Psoas muscle (tissue), 8 donors: ENCODE data around the gene PGS1. TPM values are rescaled to one million over a fixed set of nuclear protein-coding genes. Genes with fewer than 3 reads are reported as not detected.

Experiments used
- ATAC-seq, 4 donors: fragments of 200-7000 bp; cut with Tn5 transposase; one replicate each; pipeline ENCODE4 v1.9.1; 2020; ENCODE audit warnings: moderate library complexity in 3 of 4, mild to moderate bottlenecking in 2 of 4
- DNase-seq, 2 donors: peaks; one replicate each; pipeline ENCODE4 v3.0.0-alpha.2; 2020
- H3K27ac ChIP-seq: fragments of 200-600 bp; one replicate; pipeline ENCODE4 v1.8.0; 2022
- H3K27me3 ChIP-seq, 3 donors: fragments of 200-600 bp in 1 of 3; one replicate each; pipeline versions ENCODE4 v1.6.1 to v1.8.0; 2013 to 2022; ENCODE audit warnings: low read length in 2 of 3, mild to moderate bottlenecking in 2 of 3, moderate library complexity in 1 of 3; ENCODE audit not compliant: insufficient read depth in 3 of 3
- H3K36me3 ChIP-seq, 2 donors: fragments of 200-600 bp in 1 of 2; one replicate each; pipeline versions ENCODE4 v1.6.1 to v1.8.0; 2013 to 2022; ENCODE audit warnings: low read depth in 1 of 2, mild to moderate bottlenecking in 1 of 2, moderate library complexity in 1 of 2; ENCODE audit not compliant: insufficient read depth in 1 of 2
- H3K4me1 ChIP-seq: fragments of 200-600 bp; one replicate; pipeline ENCODE4 v1.8.0; 2022
- H3K4me3 ChIP-seq: fragments of 200-600 bp; one replicate; pipeline ENCODE4 v1.8.0; 2022; ENCODE audit warnings: mild to moderate bottlenecking
- H3K9me3 ChIP-seq: fragments of 200-600 bp; one replicate; pipeline ENCODE4 v1.8.0; 2022
- WGBS, 3 donors: extraction: QIAGEN DNeasy Blood & Tissue Kit; methylation state at CpG; one replicate each; pipeline versions ENCODE4 v1.1.6 to v1.1.7; 2013; 5-methylcytosine and 5-hydroxymethylcytosine counted together
- intact Hi-C, 2 donors: fragments of 100-400 bp; cut with DNase I; formaldehyde crosslinking; loops; one replicate each; pipeline versions ENCODE4 v1.11.0 to v1.14.2; 2022
- polyA plus RNA-seq, 3 donors: library from polyadenylated mRNA; stranded (reverse); fragments of 200-250 nt; gene quantifications; one replicate each; pipeline ENCODE4 v1.2.3, GENCODE V29; 2013
- total RNA-seq, 4 donors: library from RNA; stranded (reverse); fragmentation: NEBNext Ultra II Directional in 2 of 4; extraction: Animal tissue kit (Norgen Biotek cat#: 25700) in 2 of 4; gene quantifications; one replicate each; pipeline versions ENCODE4 v1.2.1 to v1.2.4, GENCODE V29; 2021 to 2023
- TF ChIP-seq, protein P1 (sequence below): fragments of 200-600 bp; IDR thresholded peaks from one replicate; pipeline ENCODE4 v1.8.0; 2022; ENCODE audit warnings: antibody characterized with exemption
- donor health status: healthy with polysubstance abuse.
- donor health status: DM: no; HTN: no; CAD: no; lungs with moderate emphysema.
- donor health status: Bipolar disorder and iron deficiency.
- donor health status: healthy.
- donor health status: DM: yes; HTN: yes; CAD: no.
- donor health status: DM: no; HTN: no; CAD: no.
- donor health status: DM: no; HTN: no; CAD: no.
- donor health status: DM: yes; HTN: yes; CAD: no.

PGS1 gene
- total and polyA plus RNA-seq, 7 donors = 10.2 to 24.2 (median 16.3) TPM

DNA sequence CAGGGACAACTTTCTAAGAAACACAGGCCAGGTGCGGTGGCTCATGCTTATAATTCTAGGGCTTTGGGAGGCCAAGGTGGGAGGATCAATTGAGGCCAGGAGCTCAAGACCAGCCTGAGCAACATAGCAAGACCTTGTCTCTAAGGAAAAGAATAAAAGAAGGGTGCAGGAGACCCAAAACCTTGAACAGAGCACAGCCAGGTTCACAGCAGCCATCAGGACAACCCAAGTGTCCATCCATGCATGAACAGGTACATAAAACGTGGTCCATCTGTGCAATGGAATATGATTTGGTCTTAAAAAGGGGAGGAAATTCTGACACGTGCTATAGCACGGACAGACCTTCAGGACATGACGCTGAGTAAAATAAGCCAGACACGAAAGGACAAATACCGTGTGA, 91.0 kb downstream of the PGS1 start:
- H3K4me3 ChIP-seq = no peak overlapping the region
- ATAC-seq = no peak
- no peaks in the 10 kb centered on the region for H3K4me1 ChIP-seq
- no peak for DNase-seq
- H3K27me3 ChIP-seq = peaks cover 0 to 15% (median 4%) of the 10 kb centered on the region in 3 donors
- no peak overlapping the region for H3K27ac ChIP-seq
- TF ChIP-seq, protein P1, sequence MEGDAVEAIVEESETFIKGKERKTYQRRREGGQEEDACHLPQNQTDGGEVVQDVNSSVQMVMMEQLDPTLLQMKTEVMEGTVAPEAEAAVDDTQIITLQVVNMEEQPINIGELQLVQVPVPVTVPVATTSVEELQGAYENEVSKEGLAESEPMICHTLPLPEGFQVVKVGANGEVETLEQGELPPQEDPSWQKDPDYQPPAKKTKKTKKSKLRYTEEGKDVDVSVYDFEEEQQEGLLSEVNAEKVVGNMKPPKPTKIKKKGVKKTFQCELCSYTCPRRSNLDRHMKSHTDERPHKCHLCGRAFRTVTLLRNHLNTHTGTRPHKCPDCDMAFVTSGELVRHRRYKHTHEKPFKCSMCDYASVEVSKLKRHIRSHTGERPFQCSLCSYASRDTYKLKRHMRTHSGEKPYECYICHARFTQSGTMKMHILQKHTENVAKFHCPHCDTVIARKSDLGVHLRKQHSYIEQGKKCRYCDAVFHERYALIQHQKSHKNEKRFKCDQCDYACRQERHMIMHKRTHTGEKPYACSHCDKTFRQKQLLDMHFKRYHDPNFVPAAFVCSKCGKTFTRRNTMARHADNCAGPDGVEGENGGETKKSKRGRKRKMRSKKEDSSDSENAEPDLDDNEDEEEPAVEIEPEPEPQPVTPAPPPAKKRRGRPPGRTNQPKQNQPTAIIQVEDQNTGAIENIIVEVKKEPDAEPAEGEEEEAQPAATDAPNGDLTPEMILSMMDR = no peak
- no peaks in the 10 kb centered on the region for H3K9me3 ChIP-seq
- intact Hi-C loops = no loop called here
- H3K36me3 ChIP-seq = no peaks in the 10 kb centered on the region
- 91 to 96% (median 92%) methylated on average over 7 of the region's 7 CpGs for WGBS, 3 donors

DNA sequence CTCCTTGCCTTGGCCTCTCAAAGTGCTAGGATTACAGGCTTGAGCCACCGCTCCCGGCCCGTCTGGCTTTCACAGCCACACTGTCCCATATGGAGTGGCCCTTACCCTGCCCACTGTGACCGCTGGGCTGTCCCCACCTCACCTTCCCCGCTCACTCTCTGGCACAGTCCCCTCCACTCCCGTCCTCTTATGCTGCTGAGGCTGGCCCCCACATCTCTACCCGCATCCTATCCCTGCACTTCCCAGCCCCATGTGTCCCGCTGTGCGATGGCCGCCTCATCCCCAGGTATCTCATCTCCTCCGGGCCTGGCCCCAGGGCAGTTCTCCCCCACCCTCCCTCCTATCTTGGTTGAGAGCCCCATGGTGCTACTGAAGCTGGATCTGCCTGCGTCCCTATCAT, 93.2 kb downstream of the PGS1 start:
- H3K4me1 ChIP-seq = no peaks in the 10 kb centered on the region
- H3K27me3 ChIP-seq = peaks cover 0 to 24% (median 4%) of the 10 kb centered on the region in 3 donors
- TF ChIP-seq, protein P1 = no peak
- no peaks in the 10 kb centered on the region for H3K36me3 ChIP-seq
- no peak overlapping the region for H3K4me3 ChIP-seq
- intact Hi-C loops = no loop called here
- no peaks in the 10 kb centered on the region for H3K9me3 ChIP-seq
- no peak overlapping the region for H3K27ac ChIP-seq
- no peak for ATAC-seq
- no peak for DNase-seq
- 87 to 90% (median 89%) methylated on average over 12 of the region's 12 CpGs for WGBS, 3 donors

DNA sequence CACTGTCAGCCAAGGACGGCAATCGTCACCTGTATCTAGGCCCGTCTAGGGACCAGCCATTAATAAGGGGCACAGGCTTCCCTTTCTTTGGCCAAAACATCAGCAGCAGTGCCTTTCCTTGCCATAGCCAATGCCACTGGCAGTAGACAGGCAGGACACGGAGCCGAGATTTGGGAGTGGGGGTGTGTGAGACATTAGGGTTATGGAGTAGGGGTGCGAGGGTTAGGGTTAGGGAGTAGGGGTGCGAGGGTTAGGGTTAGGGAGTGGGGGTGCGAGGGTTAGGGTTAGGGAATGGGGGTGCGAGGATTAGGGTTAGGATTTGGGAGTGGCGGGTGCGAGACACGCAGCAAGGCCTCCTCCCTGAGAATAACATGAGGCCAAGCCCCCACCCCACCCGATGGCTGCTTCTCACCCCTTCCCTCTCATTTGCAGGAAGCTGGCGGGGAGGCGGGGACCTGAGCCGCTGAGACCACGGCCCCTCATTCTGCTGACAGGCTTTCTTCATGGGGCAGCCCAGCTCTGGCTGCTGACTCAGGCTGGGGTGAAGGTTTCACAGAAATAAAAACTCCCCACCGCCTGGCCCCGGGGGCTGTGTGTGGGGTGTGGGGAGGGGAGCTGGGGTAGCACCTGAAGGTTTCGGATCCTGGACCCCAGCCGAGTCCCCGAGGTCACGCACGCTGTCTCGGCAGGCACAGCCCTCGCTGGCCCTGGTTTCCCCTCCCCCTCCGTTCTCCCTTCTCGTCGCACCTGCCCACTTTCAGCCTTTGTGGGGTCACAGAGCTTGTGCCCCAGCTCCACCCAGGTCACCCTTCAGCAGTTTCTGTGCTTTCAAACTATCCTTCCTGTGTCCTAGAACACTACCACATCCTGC, 93.8 kb downstream of the PGS1 start:
- no peak for DNase-seq
- Histone ChIP-seq H3K27me3 (peaks cover 0 to 24% (median 3%) of the 10 kb centered on the region in 3 donors), H3K4me3 (no peak overlapping the region), H3K4me1 (no peaks in the 10 kb centered on the region), H3K9me3 (no peaks in the 10 kb centered on the region), H3K27ac (no peak overlapping the region), H3K36me3 (no peaks in the 10 kb centered on the region)
- intact Hi-C loops = no loop called here
- TF ChIP-seq, protein P1 = no peak
- no peak for ATAC-seq
- WGBS, 3 donors = 69 to 71% (median 70%) methylated on average over 22 to 29 of the region's 29 CpGs

DNA sequence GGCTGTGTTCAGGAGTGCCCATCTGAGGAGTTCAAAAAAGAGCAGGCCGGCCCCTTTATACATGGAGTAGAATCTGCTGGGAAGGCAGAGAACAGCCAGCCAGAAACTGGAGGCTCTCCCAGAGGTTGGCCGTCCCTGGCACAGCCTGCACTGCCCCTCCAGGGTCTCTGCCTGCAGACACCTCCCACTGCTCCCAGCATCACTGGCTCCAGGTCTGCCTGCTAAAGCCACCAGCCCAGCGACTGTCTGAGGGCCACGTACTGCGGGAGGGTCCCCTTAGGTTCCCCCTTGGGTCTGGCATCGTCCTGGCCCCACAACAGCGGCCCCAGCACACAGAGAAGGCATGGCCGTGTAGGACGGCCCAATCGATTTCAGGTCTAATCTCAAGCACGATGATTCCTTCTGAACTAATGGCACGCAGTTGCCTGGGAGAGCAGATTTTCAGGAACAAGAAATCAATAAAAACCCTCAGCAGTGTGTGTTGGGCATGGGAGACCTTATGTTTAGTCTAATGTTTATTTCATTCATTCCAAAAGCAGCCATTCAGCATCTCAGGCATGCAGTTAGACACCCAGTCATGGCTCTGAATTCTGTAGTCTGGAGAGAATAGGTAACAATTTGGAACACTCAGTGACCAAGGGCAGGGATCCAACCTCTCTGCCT, 95.6 kb downstream of the PGS1 start:
- H3K9me3 ChIP-seq = no peaks in the 10 kb centered on the region
- TF ChIP-seq, protein P1 = no peak
- ATAC-seq = no peak

More for the DNA sequence above, 95.6 kb downstream of the PGS1 start:
- Histone ChIP-seq H3K4me3 (no peak overlapping the region), H3K36me3 (no peaks in the 10 kb centered on the region), H3K4me1 (no peaks in the 10 kb centered on the region), H3K27ac (no peak overlapping the region), H3K27me3 (peaks cover 0 to 24% (median 3%) of the 10 kb centered on the region in 3 donors)
- intact Hi-C loops = no loop called here
- no peak for DNase-seq
- WGBS, 3 donors = 73 to 79% (median 75%) methylated on average over 12 of the region's 12 CpGs

Other genes starting within 250 kb of the PGS1 start
- 10 to 100 TPM in 1 of 4 donors, 1 to 10 TPM in 3; 6.1 to 11.0 (median 7.9) TPM for gene TMC6, start 249.9 kb upstream of the PGS1 start, total RNA-seq
- gene TMC6, start 249.9 kb upstream of the PGS1 start, polyA plus RNA-seq = 1 to 10 TPM; 2.7 to 3.9 (median 2.8) TPM
- 1 to 10 TPM in 3 of 4 donors, under 1 TPM in 1; 0.89 to 2.8 (median 1.9) TPM for gene TMC8, start 247.9 kb upstream of the PGS1 start, total RNA-seq
- gene TMC8, start 247.9 kb upstream of the PGS1 start, polyA plus RNA-seq = under 1 TPM; 0.30 to 0.79 (median 0.43) TPM
- gene C17orf99, start 232.3 kb upstream of the PGS1 start, total RNA-seq = not detected
- gene C17orf99, start 232.3 kb upstream of the PGS1 start, polyA plus RNA-seq = not detected
- 100 to 1,000 TPM; 134 to 313 (median 192) TPM for gene SYNGR2, start 210.1 kb upstream of the PGS1 start, total RNA-seq
- 100 to 1,000 TPM in 2 of 3 donors, 10 to 100 TPM in 1; 61.7 to 181 (median 120) TPM for gene SYNGR2, start 210.1 kb upstream of the PGS1 start, polyA plus RNA-seq
- 1 to 10 TPM in 3 of 4 donors, under 1 TPM in 1; 0.68 to 3.1 (median 2.3) TPM for gene TK1, start 191.6 kb upstream of the PGS1 start, total RNA-seq
- 1 to 10 TPM in 2 of 3 donors, under 1 TPM in 1; 0.88 to 1.5 (median 1.1) TPM for gene TK1, start 191.6 kb upstream of the PGS1 start, polyA plus RNA-seq
- 10 to 100 TPM in 2 of 4 donors, 1 to 10 TPM in 2; 7.4 to 20.8 (median 12.1) TPM for gene AFMID, start 191.3 kb upstream of the PGS1 start, total RNA-seq
- gene AFMID, start 191.3 kb upstream of the PGS1 start, polyA plus RNA-seq = 1 to 10 TPM; 8.1 to 9.9 (median 9.3) TPM
- under 1 TPM in 2 of 4 donors, not detected in 2; 0.12 to 0.34 TPM for gene BIRC5, start 164.4 kb upstream of the PGS1 start, total RNA-seq
- under 1 TPM; 0.06 to 0.96 (median 0.23) TPM for gene BIRC5, start 164.4 kb upstream of the PGS1 start, polyA plus RNA-seq
- gene TMEM235, start 147.0 kb upstream of the PGS1 start, total RNA-seq = not detected
- gene TMEM235, start 147.0 kb upstream of the PGS1 start, polyA plus RNA-seq = not detected
- gene SOCS3, start 18.6 kb upstream of the PGS1 start, total RNA-seq = 10 to 100 TPM in 3 of 4 donors, 1 to 10 TPM in 1; 8.5 to 43.5 (median 23.6) TPM
- gene SOCS3, start 18.6 kb upstream of the PGS1 start, polyA plus RNA-seq = 10 to 100 TPM in 1 of 3 donors, 1 to 10 TPM in 2; 5.3 to 24.4 (median 7.5) TPM
- gene DNAH17, start 198.7 kb downstream of the PGS1 start, total RNA-seq = under 1 TPM; 0.04 to 0.17 (median 0.06) TPM
- gene DNAH17, start 198.7 kb downstream of the PGS1 start, polyA plus RNA-seq = 1 to 10 TPM in 1 of 3 donors, under 1 TPM in 2; 0.08 to 3.5 (median 0.13) TPM